ENCODE results near the gene CD81. TPM values are rescaled to one million over a fixed set of nuclear protein-coding genes. Genes with fewer than 3 reads are reported as not detected.

Gene CD81
- total RNA-seq, 1 experiment from 2014 or later, result 237 TPM

- TF ChIP-seq, protein P1, sequence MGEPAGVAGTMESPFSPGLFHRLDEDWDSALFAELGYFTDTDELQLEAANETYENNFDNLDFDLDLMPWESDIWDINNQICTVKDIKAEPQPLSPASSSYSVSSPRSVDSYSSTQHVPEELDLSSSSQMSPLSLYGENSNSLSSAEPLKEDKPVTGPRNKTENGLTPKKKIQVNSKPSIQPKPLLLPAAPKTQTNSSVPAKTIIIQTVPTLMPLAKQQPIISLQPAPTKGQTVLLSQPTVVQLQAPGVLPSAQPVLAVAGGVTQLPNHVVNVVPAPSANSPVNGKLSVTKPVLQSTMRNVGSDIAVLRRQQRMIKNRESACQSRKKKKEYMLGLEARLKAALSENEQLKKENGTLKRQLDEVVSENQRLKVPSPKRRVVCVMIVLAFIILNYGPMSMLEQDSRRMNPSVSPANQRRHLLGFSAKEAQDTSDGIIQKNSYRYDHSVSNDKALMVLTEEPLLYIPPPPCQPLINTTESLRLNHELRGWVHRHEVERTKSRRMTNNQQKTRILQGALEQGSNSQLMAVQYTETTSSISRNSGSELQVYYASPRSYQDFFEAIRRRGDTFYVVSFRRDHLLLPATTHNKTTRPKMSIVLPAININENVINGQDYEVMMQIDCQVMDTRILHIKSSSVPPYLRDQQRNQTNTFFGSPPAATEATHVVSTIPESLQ (CRISPR knock-in tag; IDR thresholded peaks at IDR 0.05), result no peak
- TF ChIP-seq, protein P2, sequence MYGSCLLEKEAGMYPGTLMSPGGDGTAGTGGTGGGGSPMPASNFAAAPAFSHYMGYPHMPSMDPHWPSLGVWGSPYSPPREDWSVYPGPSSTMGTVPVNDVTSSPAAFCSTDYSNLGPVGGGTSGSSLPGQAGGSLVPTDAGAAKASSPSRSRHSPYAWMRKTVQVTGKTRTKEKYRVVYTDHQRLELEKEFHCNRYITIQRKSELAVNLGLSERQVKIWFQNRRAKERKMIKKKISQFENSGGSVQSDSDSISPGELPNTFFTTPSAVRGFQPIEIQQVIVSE (CRISPR knock-in tag; IDR thresholded peaks at IDR 0.05; ENCODE audit: borderline replicate concordance), result no peak
- TF ChIP-seq OVOL2 (CRISPR knock-in tag; IDR thresholded peaks at IDR 0.05; ENCODE audit: borderline replicate concordance), result no peak
- TF ChIP-seq ZNF671 (CRISPR knock-in tag; IDR thresholded peaks at IDR 0.05), result no peak
- no peak for TF ChIP-seq FOXJ3 (CRISPR knock-in tag; IDR thresholded peaks at IDR 0.05; ENCODE audit: borderline replicate concordance)
- no peak for TF ChIP-seq E2F1 (CRISPR knock-in tag; IDR thresholded peaks at IDR 0.05)
- no peak for TF ChIP-seq NFYB (CRISPR knock-in tag; conservative IDR thresholded peaks at IDR 0.05; ENCODE audit: low read depth)
- no peak for TF ChIP-seq RELA (CRISPR knock-in tag; IDR thresholded peaks at IDR 0.05; ENCODE audit: borderline replicate concordance)
- peak; percentile 55 for TF ChIP-seq ATF1 (CRISPR knock-in tag; IDR thresholded peaks at IDR 0.05)
- no peak for TF ChIP-seq ATF3 (CRISPR knock-in tag; conservative IDR thresholded peaks at IDR 0.05)
- peak; percentile 90 for TF ChIP-seq TEAD1 (CRISPR knock-in tag; IDR thresholded peaks at IDR 0.05)
- TF ChIP-seq CREB1 (CRISPR knock-in tag; IDR thresholded peaks at IDR 0.05), result peak; percentile 85
- TF ChIP-seq IRF2 (CRISPR knock-in tag; IDR thresholded peaks at IDR 0.05; ENCODE audit: borderline replicate concordance, low read depth), result no peak
- TF ChIP-seq, protein P3, sequence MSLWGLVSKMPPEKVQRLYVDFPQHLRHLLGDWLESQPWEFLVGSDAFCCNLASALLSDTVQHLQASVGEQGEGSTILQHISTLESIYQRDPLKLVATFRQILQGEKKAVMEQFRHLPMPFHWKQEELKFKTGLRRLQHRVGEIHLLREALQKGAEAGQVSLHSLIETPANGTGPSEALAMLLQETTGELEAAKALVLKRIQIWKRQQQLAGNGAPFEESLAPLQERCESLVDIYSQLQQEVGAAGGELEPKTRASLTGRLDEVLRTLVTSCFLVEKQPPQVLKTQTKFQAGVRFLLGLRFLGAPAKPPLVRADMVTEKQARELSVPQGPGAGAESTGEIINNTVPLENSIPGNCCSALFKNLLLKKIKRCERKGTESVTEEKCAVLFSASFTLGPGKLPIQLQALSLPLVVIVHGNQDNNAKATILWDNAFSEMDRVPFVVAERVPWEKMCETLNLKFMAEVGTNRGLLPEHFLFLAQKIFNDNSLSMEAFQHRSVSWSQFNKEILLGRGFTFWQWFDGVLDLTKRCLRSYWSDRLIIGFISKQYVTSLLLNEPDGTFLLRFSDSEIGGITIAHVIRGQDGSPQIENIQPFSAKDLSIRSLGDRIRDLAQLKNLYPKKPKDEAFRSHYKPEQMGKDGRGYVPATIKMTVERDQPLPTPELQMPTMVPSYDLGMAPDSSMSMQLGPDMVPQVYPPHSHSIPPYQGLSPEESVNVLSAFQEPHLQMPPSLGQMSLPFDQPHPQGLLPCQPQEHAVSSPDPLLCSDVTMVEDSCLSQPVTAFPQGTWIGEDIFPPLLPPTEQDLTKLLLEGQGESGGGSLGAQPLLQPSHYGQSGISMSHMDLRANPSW (CRISPR knock-in tag; conservative IDR thresholded peaks at IDR 0.05; ENCODE audit: low read depth), result no peak
- TF ChIP-seq, protein P4, sequence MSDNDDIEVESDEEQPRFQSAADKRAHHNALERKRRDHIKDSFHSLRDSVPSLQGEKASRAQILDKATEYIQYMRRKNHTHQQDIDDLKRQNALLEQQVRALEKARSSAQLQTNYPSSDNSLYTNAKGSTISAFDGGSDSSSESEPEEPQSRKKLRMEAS (CRISPR knock-in tag; IDR thresholded peaks at IDR 0.05), result peak; percentile 71
- TF ChIP-seq GTF2I (CRISPR knock-in tag; conservative IDR thresholded peaks at IDR 0.05), result no peak
- TF ChIP-seq, protein P5, sequence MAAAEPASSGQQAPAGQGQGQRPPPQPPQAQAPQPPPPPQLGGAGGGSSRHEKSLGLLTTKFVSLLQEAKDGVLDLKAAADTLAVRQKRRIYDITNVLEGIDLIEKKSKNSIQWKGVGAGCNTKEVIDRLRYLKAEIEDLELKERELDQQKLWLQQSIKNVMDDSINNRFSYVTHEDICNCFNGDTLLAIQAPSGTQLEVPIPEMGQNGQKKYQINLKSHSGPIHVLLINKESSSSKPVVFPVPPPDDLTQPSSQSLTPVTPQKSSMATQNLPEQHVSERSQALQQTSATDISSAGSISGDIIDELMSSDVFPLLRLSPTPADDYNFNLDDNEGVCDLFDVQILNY (CRISPR knock-in tag; IDR thresholded peaks at IDR 0.05), result no peak; the same call in 1 of the 2 replicates
- TF ChIP-seq, protein P6, sequence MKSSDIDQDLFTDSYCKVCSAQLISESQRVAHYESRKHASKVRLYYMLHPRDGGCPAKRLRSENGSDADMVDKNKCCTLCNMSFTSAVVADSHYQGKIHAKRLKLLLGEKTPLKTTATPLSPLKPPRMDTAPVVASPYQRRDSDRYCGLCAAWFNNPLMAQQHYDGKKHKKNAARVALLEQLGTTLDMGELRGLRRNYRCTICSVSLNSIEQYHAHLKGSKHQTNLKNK (CRISPR knock-in tag; IDR thresholded peaks at IDR 0.05), result no peak
- TF ChIP-seq HMGA2 (CRISPR knock-in tag; IDR thresholded peaks at IDR 0.05), result no peak
- TF ChIP-seq NR1H2 (CRISPR knock-in tag; IDR thresholded peaks at IDR 0.05), result no peak
- peak; percentile 90; the same call in 1 of the 2 replicates for TF ChIP-seq CBFB (CRISPR knock-in tag; IDR thresholded peaks at IDR 0.05; ENCODE audit: low read depth)
- peak; percentile 99 for TF ChIP-seq ZBTB21 (CRISPR knock-in tag; IDR thresholded peaks at IDR 0.05; ENCODE audit: borderline replicate concordance)
- TF ChIP-seq, protein P7, sequence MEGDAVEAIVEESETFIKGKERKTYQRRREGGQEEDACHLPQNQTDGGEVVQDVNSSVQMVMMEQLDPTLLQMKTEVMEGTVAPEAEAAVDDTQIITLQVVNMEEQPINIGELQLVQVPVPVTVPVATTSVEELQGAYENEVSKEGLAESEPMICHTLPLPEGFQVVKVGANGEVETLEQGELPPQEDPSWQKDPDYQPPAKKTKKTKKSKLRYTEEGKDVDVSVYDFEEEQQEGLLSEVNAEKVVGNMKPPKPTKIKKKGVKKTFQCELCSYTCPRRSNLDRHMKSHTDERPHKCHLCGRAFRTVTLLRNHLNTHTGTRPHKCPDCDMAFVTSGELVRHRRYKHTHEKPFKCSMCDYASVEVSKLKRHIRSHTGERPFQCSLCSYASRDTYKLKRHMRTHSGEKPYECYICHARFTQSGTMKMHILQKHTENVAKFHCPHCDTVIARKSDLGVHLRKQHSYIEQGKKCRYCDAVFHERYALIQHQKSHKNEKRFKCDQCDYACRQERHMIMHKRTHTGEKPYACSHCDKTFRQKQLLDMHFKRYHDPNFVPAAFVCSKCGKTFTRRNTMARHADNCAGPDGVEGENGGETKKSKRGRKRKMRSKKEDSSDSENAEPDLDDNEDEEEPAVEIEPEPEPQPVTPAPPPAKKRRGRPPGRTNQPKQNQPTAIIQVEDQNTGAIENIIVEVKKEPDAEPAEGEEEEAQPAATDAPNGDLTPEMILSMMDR (IDR thresholded peaks at IDR 0.05), result peak; percentile 86
- no peak for TF ChIP-seq ELF4 (CRISPR knock-in tag; IDR thresholded peaks at IDR 0.05; ENCODE audit: low read depth)
- TF ChIP-seq, protein P8, sequence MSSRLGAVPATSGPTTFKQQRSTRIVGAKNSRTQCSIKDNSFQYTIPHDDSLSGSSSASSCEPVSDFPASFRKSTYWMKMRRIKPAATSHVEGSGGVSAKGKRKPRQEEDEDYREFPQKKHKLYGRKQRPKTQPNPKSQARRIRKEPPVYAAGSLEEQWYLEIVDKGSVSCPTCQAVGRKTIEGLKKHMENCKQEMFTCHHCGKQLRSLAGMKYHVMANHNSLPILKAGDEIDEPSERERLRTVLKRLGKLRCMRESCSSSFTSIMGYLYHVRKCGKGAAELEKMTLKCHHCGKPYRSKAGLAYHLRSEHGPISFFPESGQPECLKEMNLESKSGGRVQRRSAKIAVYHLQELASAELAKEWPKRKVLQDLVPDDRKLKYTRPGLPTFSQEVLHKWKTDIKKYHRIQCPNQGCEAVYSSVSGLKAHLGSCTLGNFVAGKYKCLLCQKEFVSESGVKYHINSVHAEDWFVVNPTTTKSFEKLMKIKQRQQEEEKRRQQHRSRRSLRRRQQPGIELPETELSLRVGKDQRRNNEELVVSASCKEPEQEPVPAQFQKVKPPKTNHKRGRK (CRISPR knock-in tag; IDR thresholded peaks at IDR 0.05; ENCODE audit: borderline replicate concordance), result no peak
These were observed 23.1 kb downstream of the CD81 start, which contains the start of gene TSSC4 (continued) for GRCh38 chr11:2400069-2400761.

Data from WTC11 (cell line).